Measurements from ENCODE around the gene PRKG1. TPM values are rescaled to one million over a fixed set of nuclear protein-coding genes. Genes with fewer than 3 reads are reported as not detected.
"Not testable (repeated sequence)": the region's sequence is repeated elsewhere in the genome, so short reads cannot be mapped to it uniquely, and the experiment has no call there.

Gene PRKG1
- total RNA-seq, 1 donor from 2014 or later: not detected

- intact Hi-C loops (cut with micrococcal nuclease): loop anchor here (5.0 kb wide), 1 partner anchor 407 kb away; no protein-coding TSS in a partner anchor
These were observed 345.2 kb downstream of the PRKG1 start for GRCh38 chr10:51419196-51420093.

- intact Hi-C loops (cut with micrococcal nuclease): loop anchor here (5.0 kb wide), 1 partner anchor 410 kb away; no protein-coding TSS in a partner anchor
These were observed 347.6 kb downstream of the PRKG1 start for GRCh38 chr10:51421853-51422252.

- intact Hi-C loops (cut with micrococcal nuclease): loop anchor here (5.0 kb wide), 1 partner anchor 410 kb away; no protein-coding TSS in a partner anchor
These were observed 348.2 kb downstream of the PRKG1 start for GRCh38 chr10:51422311-51423120.

GRCh38 chr10:51423121-51423452 is 348.8 kb downstream of the PRKG1 start:
- intact Hi-C loops (cut with micrococcal nuclease): loop anchor here (5.0 kb wide), 1 partner anchor 411 kb away; no protein-coding TSS in a partner anchor

GRCh38 chr10:51425431-51425830 is 351.1 kb downstream of the PRKG1 start:
- intact Hi-C loops (cut with micrococcal nuclease): no loop called here

- intact Hi-C loops (cut with micrococcal nuclease): no loop called here
These were observed 353.5 kb downstream of the PRKG1 start for GRCh38 chr10:51427758-51428157.

GRCh38 chr10:51430506-51430905 is 356.2 kb downstream of the PRKG1 start:
- intact Hi-C loops (cut with micrococcal nuclease): no loop called here

- intact Hi-C loops (cut with micrococcal nuclease): no loop called here
These were observed 359.7 kb downstream of the PRKG1 start for GRCh38 chr10:51433949-51434475.

- intact Hi-C loops (cut with micrococcal nuclease): no loop called here
These were observed 362.5 kb downstream of the PRKG1 start for GRCh38 chr10:51436805-51437204.

GRCh38 chr10:51439645-51440044 is 365.4 kb downstream of the PRKG1 start:
- intact Hi-C loops (cut with micrococcal nuclease): no loop called here

GRCh38 chr10:51445588-51445987 is 371.3 kb downstream of the PRKG1 start:
- intact Hi-C loops (cut with micrococcal nuclease): no loop called here

- intact Hi-C loops (cut with micrococcal nuclease): no loop called here
These were observed 372.8 kb downstream of the PRKG1 start for GRCh38 chr10:51447119-51447518.

- intact Hi-C loops (cut with micrococcal nuclease): not testable (repeated sequence)
These were observed 381.5 kb downstream of the PRKG1 start for GRCh38 chr10:51455762-51456161.

GRCh38 chr10:51459476-51459875 is 385.2 kb downstream of the PRKG1 start:
- intact Hi-C loops (cut with micrococcal nuclease): no loop called here

- intact Hi-C loops (cut with micrococcal nuclease): no loop called here
These were observed 387.9 kb downstream of the PRKG1 start for GRCh38 chr10:51462076-51462779.

GRCh38 chr10:51468424-51468823 is 394.1 kb downstream of the PRKG1 start:
- intact Hi-C loops (cut with micrococcal nuclease): no loop called here

- intact Hi-C loops (cut with micrococcal nuclease): no loop called here
These were observed 395.4 kb downstream of the PRKG1 start for GRCh38 chr10:51469686-51470085.

GRCh38 chr10:51471271-51471670 is 397.0 kb downstream of the PRKG1 start:
- intact Hi-C loops (cut with micrococcal nuclease): no loop called here

GRCh38 chr10:51472154-51472553 is 397.9 kb downstream of the PRKG1 start:
- intact Hi-C loops (cut with micrococcal nuclease): no loop called here

GRCh38 chr10:51479711-51480110 is 405.4 kb downstream of the PRKG1 start:
- intact Hi-C loops (cut with micrococcal nuclease): no loop called here

GRCh38 chr10:51485668-51486067 is 411.4 kb downstream of the PRKG1 start:
- intact Hi-C loops (cut with micrococcal nuclease): no loop called here
